NCI-H1694 (cell line): Measurements from ENCODE around the gene PRXL2B.
"Not testable (repeated sequence)": the region's sequence is repeated elsewhere in the genome, so short reads cannot be mapped to it uniquely, and the experiment has no call there.

Experiments
- DNase-seq: peaks from one replicate; lab custom pipeline; 2025; lab: John Stamatoyannopoulos, UW

The PRXL2B gene

DNA sequence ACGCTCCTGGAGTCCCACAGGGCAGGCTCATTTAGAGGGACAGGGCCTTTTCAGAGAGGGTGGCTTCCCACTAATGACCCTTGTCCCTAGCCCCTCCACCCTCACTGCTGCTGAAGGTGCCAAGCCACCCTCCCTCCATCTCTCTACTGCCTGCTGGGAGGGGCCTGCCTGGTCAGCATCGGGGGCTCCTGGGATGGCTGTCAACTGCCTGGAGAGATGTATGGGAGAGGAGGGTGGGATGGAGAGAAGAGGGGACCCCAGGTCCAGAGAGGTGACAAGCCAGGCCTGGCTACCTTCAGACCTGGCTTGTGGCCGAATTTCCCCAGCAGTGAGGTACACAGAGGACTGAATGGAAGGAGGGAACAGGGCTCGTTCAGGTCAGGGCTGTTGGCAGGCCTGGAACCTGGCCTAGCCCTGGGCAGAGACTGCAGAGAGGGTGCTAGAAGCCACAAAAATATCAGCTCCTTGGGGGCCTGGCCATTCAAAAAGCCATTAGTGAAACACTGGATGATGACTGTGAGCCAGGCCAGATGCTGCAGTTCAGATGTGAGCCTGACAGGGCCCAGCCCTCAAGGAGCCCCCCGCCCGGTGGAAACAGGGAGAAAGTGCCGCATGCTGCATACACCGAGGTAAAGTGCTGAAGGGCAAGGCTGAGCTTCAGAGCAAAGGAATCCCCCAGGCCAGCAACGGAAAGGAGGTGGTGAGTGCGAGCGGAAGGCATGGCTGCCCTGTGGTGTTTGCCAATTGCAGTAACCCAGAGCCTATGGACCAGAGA, 26.2 kb downstream of the PRXL2B start:
- DNase-seq: no peak

DNA sequence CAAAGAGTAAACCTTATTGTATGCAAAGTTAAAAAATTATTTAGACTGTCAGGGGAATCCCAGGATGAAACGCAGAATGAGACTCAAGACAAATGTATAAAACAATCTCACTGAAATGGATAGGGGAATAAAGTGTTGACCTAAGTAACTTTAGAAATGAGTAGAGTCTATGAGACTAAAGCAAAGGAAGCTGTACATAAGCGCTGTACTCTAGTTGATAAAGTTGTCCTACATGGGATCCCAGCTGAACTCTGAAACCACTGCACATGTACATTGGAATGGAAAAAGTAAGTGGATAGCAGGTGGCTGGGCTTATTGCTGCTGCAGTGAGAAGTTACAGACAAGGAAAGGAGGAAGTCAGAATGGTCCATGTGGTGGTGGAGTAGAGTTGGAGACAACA, 27.6 kb downstream of the PRXL2B start:
- no peak for DNase-seq

DNA sequence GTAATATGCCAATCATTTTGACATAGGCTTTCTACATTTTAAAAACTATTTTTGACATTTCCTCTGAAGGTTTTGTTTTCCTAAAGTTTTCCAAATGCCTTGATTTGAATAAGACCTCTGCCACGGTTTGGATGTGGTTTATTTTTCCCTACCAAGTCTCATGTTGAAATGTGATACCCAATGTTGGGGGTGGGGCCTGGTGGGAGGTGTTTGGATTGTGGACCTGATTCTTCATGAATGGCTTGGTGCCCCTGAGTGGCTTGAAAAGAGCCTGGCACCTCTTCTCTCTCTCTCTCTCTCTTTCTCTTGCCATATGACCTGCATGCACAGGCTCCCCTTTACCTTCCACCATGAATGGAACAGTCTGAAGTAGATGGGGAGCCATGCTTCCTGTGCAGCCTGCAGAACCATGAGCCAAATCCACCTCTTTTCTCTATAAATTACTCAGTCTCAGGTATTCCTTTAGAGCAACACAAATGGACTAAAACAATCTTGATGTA, 31.4 kb downstream of the PRXL2B start:
- DNase-seq: no peak

DNA sequence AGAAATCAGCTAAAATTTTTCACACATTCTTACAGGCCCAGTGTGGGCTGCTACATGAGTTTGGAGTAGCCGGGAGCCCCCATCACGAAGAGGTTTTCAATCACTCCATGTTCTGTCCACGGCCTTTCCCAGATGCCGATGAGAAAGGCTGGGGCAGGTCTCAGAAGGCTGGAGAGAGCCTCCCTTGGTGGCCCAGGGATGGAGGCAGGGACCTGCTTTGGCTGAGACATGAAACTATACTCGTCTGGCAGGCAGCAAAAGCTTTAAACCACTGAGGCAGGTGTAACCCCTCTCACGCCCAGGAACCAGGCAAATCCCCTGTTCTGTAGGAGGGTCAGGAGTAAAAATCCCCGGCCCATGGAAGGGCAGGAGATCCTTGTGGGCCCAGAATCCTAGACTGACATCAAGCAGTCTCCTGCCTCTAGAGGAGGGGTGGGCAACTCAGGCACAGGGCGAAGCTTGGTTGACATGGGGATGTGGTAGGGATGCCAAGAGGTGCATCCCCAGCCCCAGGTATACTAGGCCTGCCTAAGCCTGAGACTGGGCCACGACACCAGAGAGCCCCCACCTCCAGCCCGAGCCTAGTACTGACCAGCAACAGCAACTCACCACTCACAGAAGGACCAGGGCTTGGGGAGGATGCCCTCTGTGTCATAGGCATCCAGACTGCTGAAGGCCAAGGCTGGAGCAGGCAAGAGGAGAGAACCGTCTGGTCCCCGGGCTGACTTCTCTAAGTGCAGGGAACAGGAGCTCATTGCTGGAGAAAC, 37.2 kb downstream of the PRXL2B start:
- no peak for DNase-seq

DNA sequence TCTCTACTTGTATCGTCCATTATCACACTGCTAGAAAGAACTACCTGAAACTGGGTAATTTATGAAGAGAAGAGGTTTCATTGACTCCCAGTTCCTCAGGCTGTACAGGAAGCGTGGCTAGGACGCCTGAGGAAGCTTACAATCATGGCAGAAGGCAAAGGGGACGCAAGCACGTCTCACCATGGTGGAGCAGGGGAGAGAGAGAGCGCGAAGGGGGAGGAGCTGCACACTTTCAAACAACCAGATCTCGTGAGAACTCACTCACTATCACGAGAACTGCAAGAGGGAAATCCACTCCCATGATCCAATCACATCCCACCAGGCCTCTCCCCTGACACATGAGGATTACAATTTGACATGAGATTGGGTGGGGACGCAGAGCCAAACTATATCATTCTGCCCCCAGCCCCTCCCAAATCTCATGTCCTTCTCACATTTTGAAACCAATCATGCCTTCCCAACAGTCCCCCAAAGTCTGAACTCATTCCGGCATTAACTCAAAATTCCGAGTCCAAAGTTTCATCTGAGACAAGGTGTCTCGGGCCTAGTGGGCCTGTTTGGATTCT, 38.2 kb downstream of the PRXL2B start:
- no peak for DNase-seq

DNA sequence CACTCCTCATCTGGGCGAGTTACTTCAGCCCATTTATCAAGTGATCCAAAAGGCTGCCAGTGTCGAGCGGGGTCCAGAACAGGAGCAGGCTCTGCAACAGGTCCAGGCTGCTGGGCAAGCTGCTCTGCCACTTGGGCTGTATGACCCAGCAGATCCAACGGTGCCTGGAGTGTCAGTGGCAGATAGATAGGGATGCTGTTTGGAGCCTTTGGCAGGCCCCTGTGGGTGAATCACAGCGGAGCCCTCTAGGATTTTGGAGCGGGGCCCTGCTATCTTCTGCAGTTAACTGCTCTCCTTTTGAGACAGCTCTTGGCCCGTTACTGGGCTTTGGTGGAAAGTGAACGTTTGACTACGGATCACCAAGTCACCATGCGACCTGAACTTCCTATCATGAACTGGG, 38.7 kb downstream of the PRXL2B start:
- no peak for DNase-seq

DNA sequence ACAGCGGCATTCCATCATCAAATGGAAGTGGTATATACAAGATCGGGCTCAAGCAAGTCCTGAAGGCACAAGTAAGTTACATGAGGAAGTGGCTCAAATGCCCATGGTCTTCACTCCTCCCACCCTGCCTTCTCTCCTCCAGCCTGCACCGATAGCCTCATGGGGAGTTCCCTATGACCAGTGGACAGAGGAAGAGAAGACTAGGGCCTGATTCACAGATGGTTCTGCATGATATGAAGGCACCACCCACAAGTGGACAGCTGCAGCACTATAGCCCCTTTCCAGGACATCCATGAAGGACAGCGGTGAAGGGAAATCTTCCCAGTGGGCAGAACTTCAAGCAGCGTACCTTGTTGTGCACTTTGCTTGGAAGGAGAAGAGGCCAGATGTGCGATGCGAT, 39.2 kb downstream of the PRXL2B start:
- DNase-seq: not testable (repeated sequence)

DNA sequence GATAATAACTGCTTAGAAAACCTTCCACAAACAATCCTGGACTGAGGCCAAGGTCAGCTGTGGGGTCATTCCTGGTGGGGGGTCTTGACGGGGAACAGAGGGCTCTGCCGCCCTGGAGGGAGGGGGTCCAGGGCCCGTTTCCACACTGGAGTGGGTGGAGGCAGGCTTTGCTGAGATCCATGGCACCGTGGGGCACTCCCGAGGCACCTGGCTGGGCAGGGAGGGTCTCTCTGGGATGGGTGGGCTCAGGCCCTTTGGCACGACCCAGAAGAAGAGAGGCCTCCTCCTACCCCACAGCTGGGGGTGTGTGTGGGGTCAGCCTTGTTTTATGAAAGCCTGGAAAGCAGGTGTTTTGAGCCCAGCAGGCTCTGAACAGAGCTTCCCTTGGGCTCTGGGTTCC, 41.2 kb downstream of the PRXL2B start:
- DNase-seq: no peak

DNA sequence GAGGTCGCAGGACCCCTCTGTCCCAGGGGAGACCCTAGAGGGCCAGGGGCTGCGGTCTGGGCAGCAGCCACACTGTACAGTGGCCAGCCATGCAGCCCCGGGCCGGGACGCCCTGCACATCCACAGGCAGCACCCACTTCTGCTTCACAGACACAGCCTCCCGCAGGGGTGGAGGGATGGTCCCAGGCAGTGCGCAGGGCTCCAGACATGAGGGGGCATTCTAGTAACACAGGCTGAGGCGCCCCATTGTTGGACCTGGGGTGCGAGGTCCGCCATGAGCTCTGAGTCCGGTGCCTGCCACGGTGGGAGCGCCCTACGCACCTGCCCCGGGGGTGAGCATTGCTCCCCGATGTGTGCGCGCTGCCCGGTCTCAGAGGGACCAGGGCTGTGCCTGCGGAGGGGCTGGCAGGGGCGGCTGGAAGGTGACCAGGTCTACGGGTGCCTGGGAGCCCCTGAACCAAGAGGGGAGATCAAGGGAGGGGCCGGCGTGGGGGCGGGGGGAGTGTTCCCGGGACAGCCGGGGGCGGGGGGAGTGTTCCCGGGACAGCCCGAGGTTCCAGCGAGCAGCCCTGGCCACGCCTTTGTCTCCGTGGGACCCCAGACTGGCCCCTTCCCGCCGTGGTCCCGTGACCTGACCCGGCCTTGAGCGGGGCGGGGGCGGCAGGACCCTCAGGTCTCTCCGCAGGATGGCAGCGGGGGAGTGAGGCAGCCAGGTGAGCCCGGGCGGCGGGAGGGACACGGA, 41.8 kb downstream of the PRXL2B start:
- DNase-seq: no peak

DNA sequence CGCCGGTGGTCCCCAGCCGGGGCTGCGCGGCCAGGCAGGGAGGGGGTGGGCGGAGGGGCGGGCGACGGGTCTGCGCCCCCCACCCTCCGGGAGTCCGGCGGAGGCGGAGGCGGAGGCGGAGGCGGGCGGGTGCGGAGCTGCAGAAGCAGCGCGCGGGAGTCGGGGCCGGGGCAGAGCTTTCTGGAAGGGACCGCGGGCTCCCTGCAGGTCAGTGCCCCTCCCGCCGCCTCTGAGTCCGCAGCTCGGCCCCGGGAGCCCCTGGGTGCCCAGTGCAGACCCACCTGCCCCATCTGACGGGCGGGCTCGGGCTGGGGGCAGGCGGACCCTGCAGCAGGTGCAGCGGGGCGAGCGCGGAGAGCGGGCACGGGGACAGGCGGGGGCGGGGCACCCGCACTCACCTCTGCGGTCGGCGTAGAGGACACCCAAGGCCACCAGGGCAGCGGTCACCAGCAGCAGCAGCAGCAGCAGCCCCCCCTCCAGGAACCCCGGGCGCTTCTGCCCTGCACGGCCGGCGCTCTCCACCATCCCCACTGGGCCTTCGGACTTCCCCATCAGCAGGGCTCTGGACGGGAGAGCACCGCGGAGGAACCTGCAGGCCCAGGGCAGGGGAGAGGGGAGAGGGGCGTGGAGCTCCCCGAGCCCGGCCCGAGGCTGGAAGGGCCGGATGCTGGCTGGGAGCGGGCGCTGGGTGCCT, 42.5 kb downstream of the PRXL2B start:
- no peak for DNase-seq

DNA sequence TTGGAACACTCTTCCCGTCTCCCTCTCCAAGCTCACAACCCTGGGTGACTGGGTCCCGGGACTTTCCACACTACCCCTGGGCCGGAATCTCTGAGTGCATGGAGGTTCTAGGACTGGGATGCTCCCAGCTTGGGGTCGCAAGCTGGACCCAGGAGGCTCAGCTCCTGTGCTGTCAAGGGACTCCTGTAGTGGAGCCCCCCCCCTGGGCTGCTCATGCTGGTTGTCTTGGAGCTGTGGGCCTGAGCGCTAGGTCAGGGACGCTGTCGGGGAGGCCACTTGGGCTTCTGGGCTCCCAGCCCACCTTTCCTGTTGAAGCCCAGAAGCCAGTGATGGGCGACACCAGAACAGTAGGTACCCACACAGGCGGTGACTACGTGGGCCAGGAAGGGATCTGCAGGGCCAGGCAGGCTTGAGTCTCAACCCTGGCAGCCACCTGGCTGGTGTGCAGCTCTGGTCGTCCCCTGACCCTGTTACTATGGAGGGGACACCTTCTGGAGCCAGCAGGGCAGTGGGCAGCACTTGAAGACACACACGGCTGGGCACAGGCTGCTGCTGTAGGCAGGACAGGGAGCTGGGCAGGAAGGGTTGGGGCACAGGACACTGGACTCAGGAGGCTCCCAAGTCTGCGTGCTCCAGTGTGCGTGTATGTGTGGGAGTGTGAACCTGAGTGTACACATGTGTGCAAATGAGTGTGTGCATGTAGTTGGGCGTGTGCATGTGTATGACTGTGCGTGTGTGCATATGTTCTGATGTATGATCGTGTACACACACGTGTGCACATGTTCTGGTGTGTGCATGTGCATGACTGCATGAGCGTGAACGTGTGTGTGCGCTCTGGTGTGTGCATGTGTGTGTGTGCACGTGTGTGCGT, 43.3 kb downstream of the PRXL2B start:
- no peak for DNase-seq

DNA sequence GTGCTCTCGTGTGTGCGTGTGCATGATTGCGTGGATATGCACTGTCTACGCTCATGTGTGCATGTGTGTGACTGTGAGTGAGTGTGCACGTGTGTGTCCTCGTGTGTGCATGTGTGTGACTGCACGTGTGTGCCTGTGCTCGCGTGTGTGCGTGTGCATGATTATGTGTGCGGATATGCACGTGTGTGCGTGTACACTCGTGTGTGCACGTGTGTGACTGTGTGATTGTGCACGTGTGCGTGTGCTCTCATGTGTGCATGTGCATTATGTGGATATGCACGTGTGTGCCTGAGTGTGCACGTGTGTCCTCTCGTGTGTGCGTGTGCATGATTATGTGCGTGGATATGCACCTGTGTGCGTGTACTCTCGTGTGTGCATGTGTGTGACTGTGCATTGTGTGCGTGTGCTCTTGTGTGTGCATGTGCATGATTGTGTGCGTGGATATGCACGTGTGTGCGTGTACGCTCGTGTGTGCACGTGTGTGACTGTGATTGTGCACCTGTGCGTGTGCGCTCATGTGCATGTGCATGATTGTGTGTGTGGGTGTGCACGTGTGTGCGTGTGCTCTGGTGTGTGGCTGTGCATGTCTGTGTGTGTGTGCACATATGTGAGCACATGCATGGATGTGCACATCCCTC, 44.0 kb downstream of the PRXL2B start:
- DNase-seq: no peak

DNA sequence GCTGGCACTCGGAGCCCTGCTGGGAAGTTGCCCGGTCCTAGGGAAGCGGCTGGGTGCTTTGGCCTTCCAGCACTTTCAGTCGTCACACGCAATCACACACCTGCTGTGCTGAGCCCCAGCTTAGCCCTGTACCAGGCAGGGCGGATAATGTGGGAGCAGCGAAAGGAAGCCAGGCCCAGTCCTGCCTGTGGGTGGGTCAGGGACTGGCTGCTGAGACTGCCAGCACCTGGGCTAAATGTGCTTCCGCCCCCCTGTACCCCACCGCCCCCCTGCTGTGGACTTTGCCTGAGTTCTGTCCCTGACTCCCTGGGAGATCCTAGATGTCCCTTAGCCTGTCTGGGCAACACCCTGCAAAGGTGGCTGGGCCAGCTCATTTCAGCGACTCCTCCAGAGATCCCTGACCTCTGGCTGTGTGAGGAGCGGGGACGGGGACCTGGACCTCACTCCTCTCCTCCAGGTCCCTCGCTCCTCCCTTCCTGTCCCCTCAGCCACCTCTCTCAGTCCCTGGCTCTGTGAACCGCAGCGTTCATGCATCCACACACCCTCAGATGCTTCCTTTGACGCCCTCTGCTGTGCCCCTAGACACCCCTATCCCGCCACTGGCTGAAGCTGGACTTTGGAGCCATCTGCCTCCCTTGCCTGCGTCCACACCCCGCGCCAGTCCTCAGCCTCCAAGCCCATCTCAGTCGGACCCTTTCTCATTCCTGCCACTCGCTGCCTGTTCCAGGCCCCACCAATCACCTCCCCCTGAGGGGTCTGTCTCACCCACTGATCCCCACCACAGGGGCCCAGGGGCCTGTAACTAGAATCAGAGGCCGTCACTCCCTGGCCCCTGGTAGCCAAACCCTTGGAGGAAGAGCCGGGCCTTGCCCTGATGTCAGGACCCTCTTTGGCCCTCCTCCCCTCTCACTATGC, 44.8 kb downstream of the PRXL2B start:
- DNase-seq: no peak

DNA sequence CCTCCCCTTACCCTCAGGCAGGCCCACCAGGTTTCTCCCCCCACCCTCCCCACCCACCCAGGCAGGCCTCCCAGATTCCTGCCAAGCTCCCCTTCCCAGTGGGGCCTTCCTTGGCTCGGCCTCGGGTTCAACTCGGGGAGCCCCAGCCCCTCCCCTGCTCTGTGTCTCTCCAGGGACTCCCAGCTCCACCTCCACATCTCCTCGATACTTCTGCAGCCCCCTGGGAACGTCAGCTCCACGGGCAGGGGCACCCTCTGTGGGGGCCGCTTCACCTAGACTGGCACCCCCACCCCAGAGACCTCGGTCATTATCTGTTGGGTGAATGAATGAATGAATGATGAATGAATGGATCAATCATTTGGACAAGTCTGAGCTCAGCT, 45.5 kb downstream of the PRXL2B start:
- no peak for DNase-seq

DNA sequence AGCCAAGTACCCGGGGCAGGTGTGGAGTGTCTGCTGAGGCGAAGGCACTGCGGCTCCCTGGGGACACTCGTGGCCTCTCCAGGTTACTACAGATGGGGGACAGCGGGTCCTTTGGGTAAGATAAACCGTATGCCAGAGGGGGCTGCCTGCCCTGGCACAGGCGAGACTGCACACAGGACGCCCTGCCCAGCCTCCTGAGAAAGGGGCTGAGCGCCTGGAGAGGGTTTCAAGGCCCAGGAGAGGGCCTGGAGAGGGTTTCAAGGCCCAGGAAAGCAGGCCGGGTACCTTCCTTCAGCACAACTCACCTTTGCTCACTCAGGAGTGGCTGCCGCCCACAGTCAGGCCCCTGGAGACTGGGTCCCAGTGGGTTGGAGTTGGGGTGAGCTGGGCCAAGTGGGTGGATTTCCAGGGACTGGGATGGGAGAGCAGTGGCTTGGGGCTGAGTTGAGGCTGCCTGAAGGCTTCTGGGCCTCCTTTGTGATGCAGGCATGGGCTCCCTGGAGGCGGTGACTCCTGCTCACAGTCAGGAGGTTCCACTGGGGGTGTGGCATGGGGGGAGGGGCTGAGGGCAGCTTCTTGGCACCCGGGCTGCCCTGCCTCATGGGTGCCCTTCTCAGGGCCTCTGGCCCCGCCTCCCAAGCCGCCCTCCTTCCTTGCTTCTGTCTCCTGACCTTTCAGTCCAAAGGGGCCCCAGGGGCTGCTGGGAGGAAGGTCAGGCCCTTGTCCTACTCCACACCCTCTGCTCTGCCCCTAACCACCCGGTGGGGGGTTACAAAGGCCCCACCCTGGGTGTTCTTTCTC, 46.2 kb downstream of the PRXL2B start, which contains the start of gene MMEL1:
TSS of gene MMEL1 (minus strand) at position 456 of the 801 bp plus-strand sequence. CDS start 3,532 bp downstream, outside the sequence.
- no peak for DNase-seq

DNA sequence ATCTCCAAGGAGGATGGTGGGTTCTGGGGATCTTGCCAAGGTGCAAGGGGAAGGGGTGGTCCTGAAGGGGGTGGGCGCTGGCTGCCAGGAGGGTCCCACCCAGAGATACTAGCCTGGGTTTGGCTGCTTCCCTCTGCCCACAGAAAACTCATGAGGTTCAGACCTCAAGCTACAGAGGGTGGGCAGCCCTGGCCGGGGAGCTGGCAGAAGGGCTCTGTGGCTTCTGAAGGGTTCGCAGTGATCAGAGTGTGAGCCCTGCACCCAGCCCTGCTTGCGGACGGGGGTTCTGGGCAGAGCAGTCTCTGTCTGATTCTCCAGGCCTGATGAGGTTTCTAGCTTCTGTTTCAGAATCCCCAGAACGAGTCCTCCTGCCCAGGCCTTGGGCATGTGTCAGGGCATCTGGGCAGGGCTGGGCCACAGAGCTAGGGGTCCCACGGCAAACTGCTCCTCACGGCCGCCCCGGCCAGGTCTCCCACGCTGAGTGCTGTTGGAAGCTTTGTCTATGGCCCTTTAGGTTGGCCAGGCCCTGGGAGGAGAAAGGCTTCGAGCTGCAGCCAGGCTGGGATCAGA, 46.9 kb downstream of the PRXL2B start:
- no peak for DNase-seq

DNA sequence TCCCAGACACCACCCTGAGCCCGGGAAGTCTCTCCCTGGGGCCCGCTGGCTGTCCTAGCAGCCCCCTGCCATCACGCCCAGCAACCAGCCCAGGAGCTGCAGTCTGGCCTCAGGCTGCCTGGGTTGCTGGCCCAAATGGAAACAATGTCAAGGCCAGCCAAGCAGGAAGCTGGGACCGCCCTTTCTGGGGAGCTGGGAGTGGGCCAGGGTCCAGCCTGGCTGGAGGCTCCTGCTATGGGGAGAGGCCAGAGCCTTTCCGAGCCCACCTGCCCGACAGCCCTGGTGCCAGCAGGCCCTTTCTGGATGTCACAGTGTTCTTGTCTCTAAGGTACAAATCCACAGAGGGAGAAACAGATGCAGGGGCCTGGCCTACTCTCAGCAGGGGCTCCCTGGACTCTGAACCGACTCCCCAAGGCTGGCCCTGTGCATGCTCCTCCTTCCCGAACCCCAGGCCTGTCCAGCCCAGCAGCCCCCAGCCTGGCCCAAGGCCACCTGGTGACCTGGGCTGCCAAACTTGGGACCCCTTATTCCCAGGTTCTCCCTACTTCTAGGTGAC, 47.4 kb downstream of the PRXL2B start:
- no peak for DNase-seq
